Caco-2 (cell line): ENCODE data around the gene SYT12. TPM values are rescaled to one million over a fixed set of nuclear protein-coding genes. Genes with fewer than 3 reads are reported as not detected.

Source experiments
- BruUV-seq: library from RNA; stranded (reverse); fragments of 400-500 nt; replicated peaks from 2 replicates; lab custom pipeline; 2021; lab: Mats Ljungman, UMichigan
- CTCF ChIA-PET: fragments of 300-600 bp; sonication (Branson Sonifier 250); formaldehyde crosslinking; loops from one replicate; lab custom pipeline; 2022; ENCODE audit warnings: antibody characterized with exemption; lab: Charles Lee
- POLR2A ChIA-PET: fragments of 300-600 bp; sonication (Branson Sonifier 250); formaldehyde crosslinking; loops from one replicate; lab custom pipeline; 2022; ENCODE audit warnings: antibody characterized with exemption; lab: Charles Lee
- DNase-seq, 2 experiments: peaks; one replicate each; pipeline versions ENCODE4 v3.0.0 to v3.0.0-alpha.2; 2020 to 2022
- H3K27me3 ChIP-seq: replicated peaks from 2 replicates; pipeline ENCODE4 v1.6.0; 2011; ENCODE audit warnings: low read length; ENCODE audit not compliant: control insufficient read depth, insufficient read depth
- H3K36me3 ChIP-seq: 2 replicates; pipeline ENCODE4 v1.5.1; 2011; ENCODE audit warnings: low read length; ENCODE audit not compliant: control insufficient read depth, insufficient read depth
- H3K4me1 ChIP-seq: fragments of 250-450 bp; sonication (Bioruptor Pico); 2 replicates; pipeline ENCODE4 v1.5.1; 2020; ENCODE audit warnings: mild to moderate bottlenecking
- H3K4me3 ChIP-seq: 2 replicates; pipeline ENCODE4 v1.5.1; 2011; ENCODE audit warnings: low read depth, mild to moderate bottlenecking, control low read depth, low read length
- H3K9me3 ChIP-seq: fragments of 250-450 bp; sonication (Bioruptor Pico); 2 replicates; pipeline ENCODE4 v1.5.1; 2020; ENCODE audit warnings: mild to moderate bottlenecking, moderate library complexity
- H3K27ac Mint-ChIP-seq: one replicate; pipeline ENCODE4 v1.8.0; 2022; ENCODE audit warnings: mixed read lengths; ENCODE audit not compliant: unreplicated experiment
- H3K27me3 Mint-ChIP-seq: one replicate; pipeline ENCODE4 v1.8.0; 2022; ENCODE audit warnings: mixed read lengths; ENCODE audit not compliant: insufficient read depth, unreplicated experiment
- H3K36me3 Mint-ChIP-seq: one replicate; pipeline ENCODE4 v1.8.0; 2022; ENCODE audit warnings: mild to moderate bottlenecking, mixed read lengths; ENCODE audit not compliant: insufficient read depth, unreplicated experiment
- H3K4me1 Mint-ChIP-seq: one replicate; pipeline ENCODE4 v1.8.0; 2022; ENCODE audit warnings: low read depth, mixed read lengths; ENCODE audit not compliant: unreplicated experiment
- H3K4me3 Mint-ChIP-seq: one replicate; pipeline ENCODE4 v1.8.0; 2022; ENCODE audit warnings: mild to moderate bottlenecking, moderate library complexity, mixed read lengths; ENCODE audit not compliant: unreplicated experiment
- H3K9me3 Mint-ChIP-seq: one replicate; pipeline ENCODE4 v1.8.0; 2022; ENCODE audit warnings: mixed read lengths; ENCODE audit not compliant: unreplicated experiment
- CTCF ChIP-seq, 2 experiments: fragments of 200-600 bp in 1 of 2; IDR thresholded peaks; 1 replicate in 1 of 2; 2 replicates in 1 of 2; pipeline versions ENCODE4 v1.5.1 to v1.8.0; 2011 to 2022; ENCODE audit warnings: antibody characterized with exemption in 1 of 2, control low read depth in 1 of 2, inconsistent platforms in 1 of 2, low read depth in 1 of 2, low read length in 1 of 2, mild to moderate bottlenecking in 1 of 2, moderate library complexity in 1 of 2; ENCODE audit not compliant: insufficient read depth in 1 of 2, severe bottlenecking in 1 of 2, unreplicated experiment in 1 of 2
- intact Hi-C: fragments of 100-400 bp; cut with micrococcal nuclease; formaldehyde crosslinking; loops from one replicate; pipeline ENCODE4 v1.10.0; 2022; ENCODE audit not compliant: unreplicated experiment
- total RNA-seq: library from RNA; stranded (reverse); gene quantifications from 2 replicates; pipeline ENCODE4 v1.2.3, GENCODE V29; 2022

Gene SYT12
- total RNA-seq, 1 experiment from 2014 or later = 0.82 TPM

GRCh38 chr11:67051945-67052488 is 29.1 kb downstream of the SYT12 start:
- H3K9me3 ChIP-seq = no peaks in the 10 kb centered on the region
- intact Hi-C loops = no loop called here
- Mint-ChIP-seq H3K9me3 (no peaks in the 10 kb centered on the region), H3K27me3 (no peaks in the 10 kb centered on the region), H3K36me3 (no peaks in the 10 kb centered on the region), H3K27ac (peak overlapping the region; percentile 19), H3K4me1 (peaks cover 26% of the 10 kb centered on the region), H3K4me3 (no peak overlapping the region)
- H3K36me3 ChIP-seq = no peaks in the 10 kb centered on the region
- no TSS peak for BruUV-seq
- TF ChIP-seq CTCF (IDR thresholded peaks at IDR 0.05; ENCODE audit: insufficient read depth in 1 of 2, low read depth in 1 of 2, low read length in 1 of 2, severe bottlenecking in 1 of 2, unreplicated experiment in 1 of 2) = no peak
- ChIA-PET POLR2A (no interaction called here), CTCF (interaction anchor here (0.6 to 1.6 kb wide), 5 partner anchors 12 to 330 kb away, joined by 3 to 5 read pairs (median 3); no protein-coding TSS in a partner anchor)
- no peak overlapping the region for H3K4me3 ChIP-seq
- peaks cover 26% of the 10 kb centered on the region for H3K4me1 ChIP-seq
- no peak for DNase-seq
- H3K27me3 ChIP-seq = no peaks in the 10 kb centered on the region

GRCh38 chr11:67052891-67053290 is 30.0 kb downstream of the SYT12 start:
- H3K4me3 Mint-ChIP-seq = no peak overlapping the region
- no peaks in the 10 kb centered on the region for H3K9me3 Mint-ChIP-seq
- no peak for DNase-seq
- Histone ChIP-seq H3K4me3 (no peak overlapping the region), H3K9me3 (no peaks in the 10 kb centered on the region), H3K36me3 (no peaks in the 10 kb centered on the region), H3K27me3 (no peaks in the 10 kb centered on the region), H3K4me1 (peaks cover 32% of the 10 kb centered on the region)
- no peaks in the 10 kb centered on the region for H3K36me3 Mint-ChIP-seq
- no peak for TF ChIP-seq CTCF (IDR thresholded peaks at IDR 0.05; ENCODE audit: insufficient read depth in 1 of 2, low read depth in 1 of 2, low read length in 1 of 2, severe bottlenecking in 1 of 2, unreplicated experiment in 1 of 2)
- no TSS peak for BruUV-seq
- no peaks in the 10 kb centered on the region for H3K27me3 Mint-ChIP-seq
- H3K4me1 Mint-ChIP-seq = peaks cover 26% of the 10 kb centered on the region
- intact Hi-C loops = loop anchor here (1.0 kb wide), 1 partner anchor 115 kb away; no protein-coding TSS in a partner anchor
- no peak overlapping the region for H3K27ac Mint-ChIP-seq
- ChIA-PET POLR2A (no interaction called here), CTCF (interaction anchor here (0.8 to 3.3 kb wide), 3 partner anchors 19 to 187 kb away, joined by 4 to 16 read pairs (median 12); no protein-coding TSS in a partner anchor)

- H3K36me3 Mint-ChIP-seq = no peaks in the 10 kb centered on the region
Observed at GRCh38 chr11:67053896-67054329, 31.0 kb downstream of the SYT12 start.

More at GRCh38 chr11:67053896-67054329, 31.0 kb downstream of the SYT12 start:
- BruUV-seq = no TSS peak
- Mint-ChIP-seq H3K4me1 (peaks cover 26% of the 10 kb centered on the region), H3K4me3 (no peak overlapping the region), H3K27ac (no peak overlapping the region), H3K9me3 (no peaks in the 10 kb centered on the region), H3K27me3 (no peaks in the 10 kb centered on the region)
- Histone ChIP-seq H3K4me1 (peaks cover 38% of the 10 kb centered on the region), H3K36me3 (no peaks in the 10 kb centered on the region), H3K27me3 (no peaks in the 10 kb centered on the region), H3K4me3 (no peak overlapping the region), H3K9me3 (no peaks in the 10 kb centered on the region)
- intact Hi-C loops = loop anchor here (1.0 to 2.0 kb wide), 3 partner anchors 17 to 185 kb away; no protein-coding TSS in a partner anchor
- DNase-seq = peak; percentile 83 to 85
- peak; percentile 96 to 99 for TF ChIP-seq CTCF (IDR thresholded peaks at IDR 0.05; ENCODE audit: insufficient read depth in 1 of 2, low read depth in 1 of 2, low read length in 1 of 2, severe bottlenecking in 1 of 2, unreplicated experiment in 1 of 2)
- POLR2A ChIA-PET = interaction anchor here (0.6 kb wide), 2 partner anchors 52 to 95 kb away, joined by 3 to 6 read pairs; no protein-coding TSS in a partner anchor
- CTCF ChIA-PET = interaction anchor here (0.6 to 3.3 kb wide), 15 partner anchors 11 to 373 kb away, joined by 3 to 16 read pairs (median 4); partner anchors contain the start of genes PC and SYT12
